SIG-M5 (cell line): ENCODE data around the gene GPR180.

ENCODE experiments used
- DNase-seq: peaks from one replicate; lab custom pipeline; 2025; lab: John Stamatoyannopoulos, UW

Gene GPR180

DNA sequence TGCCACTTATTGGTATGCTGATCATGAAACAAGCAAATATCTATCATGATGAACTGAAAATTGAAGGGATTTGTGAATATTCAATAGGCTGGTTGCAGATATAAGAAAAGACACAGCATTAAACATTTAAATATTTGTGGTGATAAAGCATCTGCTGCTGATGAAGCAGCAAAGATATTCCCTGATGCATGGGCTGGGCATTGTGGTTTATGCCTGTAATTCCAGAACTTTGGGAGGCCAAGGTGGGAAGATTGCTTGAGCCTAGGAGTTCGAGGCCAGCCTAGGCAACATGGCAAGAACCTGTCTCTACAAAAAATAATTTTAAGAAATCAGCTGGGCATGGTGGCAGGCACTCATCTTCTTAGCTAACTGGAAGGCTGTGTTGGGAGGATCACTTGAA lies 54.5 kb downstream of the GPR180 start:
- no peak for DNase-seq

DNA sequence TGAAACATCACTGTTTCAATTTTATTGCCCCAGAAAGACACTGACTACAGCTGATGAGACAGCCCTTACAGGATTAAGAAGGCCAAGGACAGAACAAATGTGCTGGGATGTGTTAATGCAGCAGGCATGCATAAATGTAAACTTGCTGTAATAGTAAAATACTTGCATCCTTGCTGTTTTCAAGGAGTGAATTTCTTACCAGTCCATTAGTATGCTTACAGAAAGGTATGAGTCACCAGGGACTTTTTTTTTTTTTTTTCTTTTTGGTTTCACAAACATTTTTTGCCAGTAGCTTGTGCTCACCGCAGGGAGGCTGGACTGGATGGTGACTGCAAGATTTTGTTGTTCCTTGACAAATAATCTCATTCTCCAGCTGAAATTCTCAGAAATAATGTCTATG lies 55.1 kb downstream of the GPR180 start:
- no peak for DNase-seq

DNA sequence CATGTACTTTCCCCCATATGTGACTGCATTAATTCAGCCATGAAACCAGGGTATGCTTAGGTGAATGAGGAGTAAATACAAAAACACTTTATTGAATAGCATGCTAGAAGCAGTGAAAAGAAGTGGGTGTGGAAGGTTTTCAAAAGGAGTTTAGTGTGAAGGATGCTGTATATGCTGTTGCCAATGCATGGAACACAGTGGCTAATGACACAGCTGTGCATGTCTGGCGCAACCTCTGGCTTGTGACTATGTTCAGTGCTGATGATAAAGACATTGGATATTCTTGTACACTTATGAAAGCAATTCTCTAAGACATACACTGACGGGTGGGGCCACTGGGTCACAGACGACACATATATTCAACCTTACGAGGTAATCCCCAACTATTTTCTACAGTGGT lies 55.5 kb downstream of the GPR180 start:
- no peak for DNase-seq

DNA sequence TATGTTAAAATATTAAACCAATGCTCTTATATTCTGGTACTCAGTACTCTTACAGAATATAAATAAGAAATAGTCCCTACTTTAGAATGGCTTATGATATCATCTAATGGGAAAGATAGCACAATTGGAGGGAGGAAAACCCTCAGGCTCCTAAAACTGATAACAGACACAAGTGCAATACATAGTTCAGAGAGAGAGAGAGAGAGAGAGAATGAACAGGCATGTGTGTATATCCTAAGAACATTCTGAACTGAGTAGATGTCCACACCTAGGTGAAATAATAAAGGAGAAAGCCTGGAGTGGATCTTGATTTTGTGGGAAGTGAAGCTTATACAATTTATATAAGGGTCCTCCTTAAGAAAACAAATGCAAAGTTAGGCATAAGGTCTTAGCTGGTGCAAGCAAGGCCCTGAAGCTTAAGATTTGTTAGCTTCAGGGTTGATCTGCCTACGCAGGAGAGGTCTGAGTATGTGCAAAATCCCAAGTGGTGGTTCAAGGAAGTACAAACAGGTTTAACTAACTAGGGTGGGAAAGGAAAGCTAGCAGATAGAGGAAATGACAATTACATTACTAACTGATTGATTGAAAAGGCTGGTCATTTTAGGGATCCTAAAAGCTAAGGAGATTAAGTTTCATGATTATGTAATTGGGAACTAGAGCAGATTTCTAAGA lies 57.4 kb downstream of the GPR180 start:
- DNase-seq, result no peak

DNA sequence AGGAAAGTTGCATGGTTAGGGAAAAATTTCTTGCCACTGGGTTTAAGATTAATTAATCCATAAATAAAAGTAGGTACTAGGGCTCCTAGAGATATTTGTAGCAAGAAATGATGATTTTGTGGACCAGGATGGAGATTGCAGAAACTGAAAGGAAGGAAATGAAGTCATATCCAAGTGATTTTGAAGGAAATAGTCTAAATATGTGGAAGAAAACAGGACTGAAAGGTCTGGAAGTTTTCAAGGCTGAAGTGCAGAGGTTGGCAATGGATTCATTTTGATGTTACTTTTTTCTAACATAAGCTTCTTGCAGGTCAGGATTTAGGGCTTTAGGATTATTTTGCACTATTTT lies 57.9 kb downstream of the GPR180 start:
- no peak for DNase-seq

DNA sequence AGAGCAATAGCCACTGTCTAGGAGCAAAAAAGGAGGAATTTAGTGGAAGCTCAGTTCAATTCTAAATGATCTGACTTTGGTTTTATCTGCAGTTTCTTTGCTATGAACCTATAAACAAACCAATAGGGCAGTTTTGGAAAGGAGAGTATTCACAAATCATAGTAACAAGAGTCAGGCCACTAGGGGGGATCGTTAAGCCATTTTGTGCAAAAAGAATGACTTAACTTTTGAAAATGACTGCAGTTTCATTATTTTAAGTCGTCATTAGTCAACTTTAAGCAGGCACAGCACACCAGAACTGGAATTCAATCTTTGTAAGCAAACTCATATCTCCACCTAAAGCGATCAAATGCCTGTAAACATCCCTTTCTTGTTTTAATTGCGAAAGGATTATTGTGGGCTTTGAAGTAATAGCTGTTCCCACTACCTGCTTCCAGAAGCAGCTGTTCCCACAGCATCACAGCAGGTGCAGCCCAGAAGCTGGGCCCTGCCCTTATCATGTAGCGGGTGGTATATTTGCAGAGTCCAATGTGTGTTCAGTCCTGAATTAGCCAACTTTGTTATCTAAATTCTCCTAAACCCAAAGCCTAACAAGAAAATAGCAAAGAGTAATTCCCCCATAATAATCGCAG lies 59.2 kb downstream of the GPR180 start:
- DNase-seq, result no peak

DNA sequence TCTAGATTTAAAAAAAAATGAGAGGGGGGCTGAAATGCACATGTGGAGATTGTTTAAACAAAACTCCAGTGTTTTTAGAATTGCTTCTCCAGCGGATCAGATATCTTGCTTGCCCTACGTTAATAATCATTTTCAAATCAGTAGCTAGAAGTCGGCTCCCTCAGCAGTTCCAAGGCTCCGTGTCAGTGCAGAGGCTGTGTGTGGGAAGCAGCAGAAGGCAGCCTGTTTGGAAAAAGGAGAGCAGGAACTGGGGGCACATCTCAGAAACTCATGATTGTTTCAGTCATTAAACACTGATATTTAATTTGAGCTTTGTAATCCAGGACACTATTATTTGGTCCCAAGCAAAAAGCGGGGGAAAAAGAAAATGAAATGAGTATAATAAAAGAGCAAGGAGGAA lies 59.7 kb downstream of the GPR180 start:
- no peak for DNase-seq

DNA sequence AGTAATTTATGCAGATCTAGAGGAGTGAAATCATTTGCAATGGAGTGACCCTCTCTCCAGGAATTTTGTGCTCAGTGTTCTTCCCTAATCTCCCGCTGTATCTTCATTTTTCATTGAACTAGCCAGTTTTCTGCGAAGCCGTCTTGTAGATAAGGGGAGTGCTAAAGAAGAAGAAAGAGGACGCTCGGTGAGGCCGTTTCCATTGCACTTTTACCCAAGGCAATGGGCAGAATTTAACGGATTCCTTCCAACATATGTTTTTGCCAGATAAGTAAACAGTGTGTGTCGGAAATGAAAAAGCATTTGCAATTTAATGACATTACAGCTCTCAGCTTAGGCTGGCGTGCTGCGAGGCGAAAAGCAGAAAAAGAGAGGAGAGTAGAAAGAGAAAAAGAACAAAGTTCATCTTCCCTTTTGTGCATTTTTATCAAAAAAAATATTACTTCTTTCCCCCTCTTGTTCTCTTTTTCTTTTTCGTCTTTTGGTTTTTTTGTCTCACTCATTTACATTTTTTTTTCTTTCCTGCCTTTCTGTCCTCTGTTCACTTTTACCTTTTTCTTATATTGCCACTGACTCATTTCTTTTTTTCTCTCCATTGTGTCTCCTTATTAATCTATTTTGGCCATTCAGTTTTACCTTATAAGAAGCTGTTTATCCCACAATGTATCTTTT lies 60.8 kb downstream of the GPR180 start:
- no peak for DNase-seq

DNA sequence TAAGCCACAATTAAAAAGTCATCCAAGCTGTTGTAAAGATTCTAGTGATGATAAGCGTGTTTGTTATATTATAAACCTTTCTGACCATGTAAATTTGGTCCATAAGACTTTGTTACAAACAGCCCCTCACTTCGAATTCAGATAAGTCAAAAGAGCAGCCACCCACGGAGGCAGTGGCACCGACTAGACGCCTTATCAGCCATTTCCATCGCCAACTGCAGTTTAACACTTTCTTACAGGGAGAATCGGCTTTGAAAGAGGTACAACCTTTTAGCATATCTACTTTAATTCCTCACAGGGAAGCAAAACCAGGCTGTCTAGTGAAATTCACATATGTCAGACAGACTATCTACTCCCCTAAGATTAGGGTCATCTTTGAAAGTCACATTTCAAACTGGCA lies 63.2 kb downstream of the GPR180 start:
- DNase-seq, result no peak

DNA sequence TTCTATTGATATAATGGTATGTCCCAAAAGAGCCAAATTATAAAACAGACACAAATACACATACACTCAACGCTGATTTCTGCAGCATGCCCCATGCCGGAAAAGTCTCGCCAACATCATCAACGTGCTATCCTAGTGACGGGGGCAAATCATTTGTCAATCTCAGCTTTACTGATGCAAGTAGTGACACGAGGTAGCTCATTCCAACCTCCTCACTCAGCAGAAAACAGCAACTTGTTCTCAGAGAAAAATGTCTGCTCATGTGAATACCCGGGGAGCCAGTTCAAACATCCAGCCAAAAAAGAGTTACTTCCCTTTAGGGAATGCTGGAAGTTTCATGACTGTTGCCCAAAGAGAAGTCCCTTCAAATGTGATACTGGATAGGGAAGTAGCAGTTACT lies 64.4 kb downstream of the GPR180 start:
- no peak for DNase-seq

DNA sequence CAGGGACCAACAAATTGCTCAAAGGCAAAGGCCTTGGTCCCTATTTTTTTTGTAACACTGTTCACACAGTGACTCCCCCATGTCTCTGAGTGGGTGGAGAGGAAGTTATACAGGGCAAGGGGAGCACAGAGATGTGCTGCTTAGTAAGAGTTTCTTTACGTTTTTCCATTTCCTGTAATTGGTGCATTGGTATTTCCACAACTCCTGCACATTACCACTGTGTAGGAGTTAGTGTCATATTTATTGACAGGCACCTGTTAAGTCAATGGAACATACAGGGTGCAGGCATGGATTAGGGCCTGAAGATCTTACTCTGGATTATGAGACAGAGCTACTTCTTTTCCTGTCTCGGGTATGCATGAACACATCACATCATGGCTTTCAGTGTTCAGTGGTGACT lies 65.5 kb downstream of the GPR180 start:
- no peak for DNase-seq

DNA sequence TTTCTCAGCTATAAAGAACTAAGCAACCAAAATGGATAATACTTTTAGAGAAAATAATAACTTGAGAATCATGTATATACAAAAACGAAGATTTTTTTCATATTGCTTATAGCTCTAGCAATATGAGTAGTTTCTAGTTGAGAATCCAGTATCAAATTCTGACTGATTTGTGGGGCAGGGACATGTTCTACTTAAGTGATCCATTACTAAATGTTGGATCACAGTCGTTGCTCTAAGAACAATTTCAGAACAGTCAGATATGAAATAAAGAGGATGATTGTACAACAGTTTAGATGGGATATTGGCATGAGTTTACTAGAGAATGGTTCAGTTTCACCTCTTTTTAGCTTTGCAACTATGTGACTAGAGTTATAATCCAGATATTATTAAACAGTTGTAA lies 70.7 kb downstream of the GPR180 start:
- DNase-seq, result no peak

DNA sequence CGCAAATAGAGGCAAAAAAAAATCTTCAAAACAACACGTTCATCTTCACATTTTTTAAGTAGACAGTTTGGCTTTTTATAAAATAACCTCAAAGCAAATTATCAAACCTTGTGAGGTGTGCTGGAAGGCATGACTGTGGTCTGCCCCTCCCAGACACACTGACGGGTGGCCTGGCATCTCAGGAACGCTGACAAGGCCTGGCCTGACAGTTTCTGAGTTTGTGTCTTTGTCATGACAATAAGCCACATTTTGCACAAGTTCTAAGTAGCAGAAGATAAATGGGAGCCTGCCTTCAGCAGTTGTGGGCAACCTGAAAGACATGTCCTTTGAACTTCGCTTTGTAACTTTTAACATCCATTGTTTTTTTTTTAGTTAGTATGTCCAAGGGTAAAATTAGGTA lies 72.2 kb downstream of the GPR180 start:
- no peak for DNase-seq

DNA sequence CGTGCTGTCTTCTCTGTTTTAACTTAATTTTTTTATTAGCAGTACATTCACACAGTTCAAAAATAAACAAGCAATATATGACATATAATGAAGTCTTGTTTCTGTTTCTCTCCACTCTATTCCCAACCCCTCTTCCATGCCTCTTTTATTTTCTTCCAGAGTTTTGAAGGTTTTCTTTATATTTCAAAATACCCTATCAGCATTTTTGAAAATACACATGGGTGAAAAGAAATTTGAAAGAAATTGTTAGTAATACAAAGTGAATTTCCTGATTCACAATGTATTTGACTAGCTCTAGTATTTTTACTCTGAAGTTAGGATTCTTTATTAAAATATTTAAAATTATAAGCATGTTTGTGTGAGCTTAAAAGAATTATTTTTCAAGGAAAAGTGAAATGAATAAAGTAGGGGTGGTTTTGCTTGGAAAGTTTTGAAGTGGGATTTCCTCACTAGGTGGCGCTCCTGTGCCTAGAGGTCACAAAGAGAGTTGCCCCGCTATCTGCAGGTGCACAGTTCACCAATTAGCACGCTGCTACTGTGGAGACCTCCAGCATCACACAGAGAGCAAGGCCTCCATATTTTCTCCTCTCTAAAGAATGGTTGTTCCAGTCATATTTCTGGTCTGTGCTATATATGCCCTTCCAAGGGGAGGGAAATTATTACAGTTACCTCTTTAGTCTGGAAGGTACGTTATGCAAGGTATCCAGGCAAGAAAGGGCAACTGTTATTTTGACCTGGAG lies 73.1 kb downstream of the GPR180 start:
- DNase-seq, result no peak

DNA sequence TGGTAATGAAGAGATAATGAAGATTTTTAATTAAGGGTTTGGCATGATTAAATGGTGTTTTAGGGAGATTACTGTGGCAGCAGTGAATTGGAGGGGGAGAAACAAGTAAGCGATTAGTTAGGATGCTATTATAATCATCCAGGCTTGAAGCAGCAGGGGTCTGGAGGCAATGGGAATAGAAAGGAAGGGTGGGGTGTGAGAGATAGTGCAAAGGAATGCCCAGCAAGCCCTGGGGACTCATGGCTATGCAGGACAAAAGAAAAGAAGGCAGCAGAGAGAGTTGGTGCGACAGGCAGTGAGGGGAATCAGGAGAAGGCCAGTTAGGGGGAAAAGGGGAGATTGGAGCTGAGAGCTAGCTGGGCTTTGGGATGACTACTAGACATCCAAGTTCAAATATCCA lies 76.1 kb downstream of the GPR180 start:
- no peak for DNase-seq

DNA sequence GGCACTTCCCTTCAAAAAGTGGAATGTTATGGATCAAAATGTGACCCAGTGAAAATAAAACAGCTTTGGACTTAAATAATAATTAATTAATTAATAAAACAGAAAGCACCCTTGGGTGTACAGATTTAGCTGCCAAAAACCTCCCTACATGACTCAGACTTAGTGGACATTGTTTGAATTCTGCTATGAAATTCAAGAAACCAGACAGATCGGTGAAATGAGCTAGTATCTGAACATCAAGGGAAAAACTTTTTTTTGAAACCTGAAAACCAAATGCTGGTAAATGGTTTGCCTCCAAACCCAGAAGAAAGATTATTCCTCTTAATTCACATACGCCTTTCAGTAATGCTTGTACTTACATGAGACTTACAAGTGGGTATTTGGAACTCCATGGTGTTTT lies 77.2 kb downstream of the GPR180 start:
- no peak for DNase-seq

DNA sequence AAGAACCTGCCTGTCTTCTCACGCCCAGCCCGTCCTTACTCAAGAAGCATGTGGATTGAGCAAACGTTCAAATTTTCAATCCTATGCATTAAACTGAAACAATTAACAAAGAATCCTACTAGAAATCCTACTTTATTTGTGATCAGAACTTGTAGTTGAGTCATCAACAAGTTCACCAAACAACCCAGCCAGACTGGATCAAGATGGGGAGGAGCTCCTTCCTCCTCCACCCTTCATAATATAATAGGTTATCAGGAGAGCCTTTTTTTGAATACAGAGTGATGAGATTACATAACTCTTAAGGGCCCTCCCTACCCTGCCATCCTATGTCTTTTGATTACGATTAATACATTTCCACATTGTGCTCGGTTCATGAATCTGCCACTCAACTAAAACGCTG lies 78.0 kb downstream of the GPR180 start:
- DNase-seq, result no peak

DNA sequence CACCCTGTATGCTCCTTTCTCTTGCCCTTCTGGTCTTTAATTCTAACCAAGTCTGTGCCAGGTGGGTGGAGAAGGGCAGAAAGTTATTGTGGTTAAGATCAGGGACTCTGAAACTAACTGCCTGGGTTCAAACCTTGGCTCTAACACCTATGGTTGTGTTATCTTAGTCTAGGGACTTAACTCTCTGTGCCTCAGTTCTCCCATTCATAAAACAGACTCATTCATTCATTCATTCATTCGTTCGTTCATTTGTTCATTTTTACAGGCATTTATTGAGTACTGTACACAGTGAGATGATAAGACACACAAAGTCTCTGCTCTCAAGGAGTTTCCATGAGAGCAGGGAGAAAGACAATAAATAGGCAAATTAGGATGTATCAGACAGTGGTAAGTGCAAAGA lies 80.6 kb downstream of the GPR180 start:
- no peak for DNase-seq

DNA sequence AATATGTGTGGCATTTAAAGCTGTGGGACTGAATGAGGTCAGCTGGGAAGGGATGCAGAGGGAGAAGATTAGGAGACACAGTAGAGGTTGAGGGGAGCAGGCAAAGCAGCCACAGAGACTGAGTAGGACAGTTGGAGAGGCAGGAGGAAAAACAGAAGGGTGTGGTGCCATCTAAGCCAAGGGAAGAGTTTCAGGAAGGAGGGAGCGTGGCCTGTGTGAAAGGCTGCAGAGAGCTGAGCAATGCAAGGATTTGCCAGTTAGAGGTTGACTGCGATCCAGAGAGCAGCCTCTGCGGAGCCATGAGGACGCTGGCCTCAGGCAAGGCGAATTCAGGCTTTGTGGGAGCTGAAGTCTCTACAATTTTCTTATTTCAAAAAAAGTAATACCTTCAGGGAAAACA lies 81.8 kb downstream of the GPR180 start:
- DNase-seq, result no peak
